ENCODE data around the gene SCAF1.

DNA sequence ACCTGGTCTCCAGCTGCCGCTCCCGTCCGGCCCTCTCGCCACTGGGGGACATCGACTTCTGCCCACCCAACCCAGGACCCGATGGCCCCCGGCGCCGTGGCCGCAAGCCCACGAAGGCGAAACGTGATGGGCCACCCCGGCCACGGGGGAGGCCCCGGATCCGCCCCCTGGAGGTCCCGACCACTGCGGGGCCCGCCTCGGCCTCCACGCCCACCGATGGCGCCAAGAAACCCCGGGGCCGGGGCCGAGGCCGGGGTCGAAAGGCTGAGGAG lies 44.4 kb upstream of the SCAF1 start:
- TF ChIP-seq YY1 (IDR thresholded peaks at IDR 0.05; ENCODE audit: insufficient read depth, insufficient read length) (no peak), SUZ12 (IDR thresholded peaks at IDR 0.05; ENCODE audit: extremely low read depth, insufficient read depth, insufficient read length) (no peak), ZNF274 (IDR thresholded peaks at IDR 0.05; ENCODE audit: low read depth, low read length) (no peak)

Data from NT2/D1 (cell line).